Measurements from ENCODE around the gene LONP1. TPM values are rescaled to one million over a fixed set of nuclear protein-coding genes. Genes with fewer than 3 reads are reported as not detected.

The LONP1 gene
- total and polyA plus RNA-seq, 2 of the 8 experiments (the other 6 are each of a cell fraction or from before 2014, with no cell fraction given), result 98.1 to 117 TPM

DNA sequence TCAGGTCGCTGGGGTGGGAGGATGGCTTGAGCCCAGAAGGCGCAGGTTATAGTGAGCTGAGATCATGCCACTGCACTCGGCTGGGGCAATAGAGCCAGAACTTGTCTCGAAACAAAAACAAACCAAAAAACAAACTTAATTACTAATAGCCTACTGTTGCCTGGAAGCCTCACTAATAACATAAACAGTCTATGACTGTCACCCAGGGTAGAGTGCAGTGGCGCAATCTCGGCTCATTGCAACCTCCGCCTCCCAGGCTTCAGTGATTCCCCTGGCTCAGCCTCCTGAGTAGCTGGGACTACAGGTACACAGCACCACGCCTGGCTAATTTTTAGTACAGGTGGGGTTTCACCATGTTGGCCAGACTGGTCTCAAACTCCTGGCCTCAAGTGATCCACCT is 18.5 kb upstream of the LONP1 start:
- Histone ChIP-seq H2BK15ac (ENCODE audit: low read length) (no peak overlapping the region), H4K20me1 (replicated peaks in 1 of 2; ENCODE audit: control insufficient read depth in 1 of 2, insufficient read depth in 2 of 2, low read length in 2 of 2) (peaks cover 0 to 2% of the 10 kb centered on the region in 2 experiments), H3K23me2 (ENCODE audit: low read depth, low read length) (0 out of 2 replicates have a peak, but pooled peaks cover 3% of the 10 kb centered on the region), H3K4ac (replicated peaks; ENCODE audit: insufficient read length, low read depth, low read length) (no peak overlapping the region), H3K9ac (replicated peaks in 1 of 4; ENCODE audit: extremely low read depth in 1 of 4, low read depth in 3 of 4, low read length in 3 of 4) (no peak overlapping the region), H2BK12ac (ENCODE audit: low read depth, low read length) (no peak overlapping the region), H3K27me3 (replicated peaks in 1 of 4; ENCODE audit: control insufficient read depth in 3 of 4, extremely low read depth in 1 of 4, insufficient read depth in 3 of 4, low read length in 3 of 4) (no peaks in the 10 kb centered on the region), H3K56ac (replicated peaks; ENCODE audit: insufficient read length, low read depth, low read length) (no peak overlapping the region), H2AK5ac (ENCODE audit: low read depth, low read length) (no peak overlapping the region), H4K5ac (ENCODE audit: insufficient read length, low read depth, low read length) (no peak overlapping the region), H2BK20ac (ENCODE audit: low read length) (no peak overlapping the region), H3K9me3 (ENCODE audit: insufficient read depth in 2 of 2, low read depth in 1 of 2, low read length in 1 of 2) (no peaks in the 10 kb centered on the region), H3K79me1 (ENCODE audit: low read depth, low read length) (no peaks in the 10 kb centered on the region; the same call in 1 of the 2 replicates), H4K8ac (ENCODE audit: extremely low read depth, insufficient read depth, low read length) (no peak overlapping the region), H2AFZ (ENCODE audit: low read length) (no peak overlapping the region), H3K36me3 (ENCODE audit: control insufficient read depth in 2 of 4, insufficient read depth in 4 of 4, low read length in 3 of 4) (no peaks in the 10 kb centered on the region), H3K79me2 (ENCODE audit: control insufficient read depth in 1 of 2, insufficient read depth in 2 of 2, low read length in 2 of 2) (no peaks in the 10 kb centered on the region), H3K14ac (ENCODE audit: insufficient read length) (no peak overlapping the region), H3K23ac (ENCODE audit: insufficient read length) (no peak overlapping the region), H4K91ac (replicated peaks; ENCODE audit: insufficient read length, low read length) (no peak overlapping the region), H2BK120ac (replicated peaks; ENCODE audit: low read depth, low read length) (no peak overlapping the region), H2BK5ac (ENCODE audit: low read depth, low read length) (no peak overlapping the region), H3K27ac (ENCODE audit: low read depth, low read length) (no peak overlapping the region), H3K18ac (ENCODE audit: extremely low read depth, low read length) (no peak overlapping the region), H3K4me1 (replicated peaks in 1 of 4; ENCODE audit: control insufficient read depth in 3 of 4, insufficient read depth in 4 of 4, low read length in 3 of 4) (no peaks in the 10 kb centered on the region), H3K4me3 (ENCODE audit: extremely low read depth in 1 of 4, insufficient read depth in 2 of 4, low read depth in 3 of 4, low read length in 4 of 4) (no peak overlapping the region), H3K4me2 (ENCODE audit: insufficient read depth in 1 of 2, low read depth in 2 of 2, low read length in 2 of 2) (no peak overlapping the region)
- TF ChIP-seq MAX (IDR thresholded peaks at IDR 0.05), result no peak
- no peak for DNase-seq (ENCODE audit: low read depth in 1 of 2, low spot score in 2 of 2)
- POLR2A ChIA-PET (ENCODE audit: partially characterized antibody), result interaction anchor here (0.6 kb wide), 1 partner anchor 35 kb away, joined by 3 read pairs; no protein-coding TSS in a partner anchor
- no peak for FAIRE-seq
- WGBS, 2 experiments (ENCODE audit: extremely low coverage in 1 of 2, insufficient coverage in 1 of 2, insufficient read length in 1 of 2, insufficient replicate concordance in 2 of 2, low coverage in 1 of 2, low lambda C conversion rate in 2 of 2, missing lambda C conversion rate in 1 of 2), result 93% methylated on average over 8 of the region's 8 CpGs; no CpG with 5 or more reads in 1 of the 2 experiments
- CTCF ChIA-PET (ENCODE audit: partially characterized antibody), result interaction anchor here (0.6 to 1.3 kb wide), 2 partner anchors 15 to 55 kb away, joined by 3 read pairs; no protein-coding TSS in a partner anchor

Data from H1 (cell line).